H9 (cell line): ENCODE results near the gene XRRA1. TPM values are rescaled to one million over a fixed set of nuclear protein-coding genes. Genes with fewer than 3 reads are reported as not detected.

Experiments used
- DNase-seq: peaks from one replicate; pipeline ENCODE4 v3.0.0-alpha.2; 2017
- H2AFZ ChIP-seq: one replicate; pipeline ENCODE4 v1.6.1; 2013; ENCODE audit warnings: mild to moderate bottlenecking, low read length, control low read depth, moderate library complexity
- H2AK5ac ChIP-seq: 2 replicates; pipeline ENCODE4 v1.6.1; 2013; ENCODE audit warnings: low read length, control low read depth, mixed read lengths; ENCODE audit not compliant: insufficient read length
- H2BK120ac ChIP-seq: one replicate; pipeline ENCODE4 v1.6.1; 2013; ENCODE audit warnings: low read depth, mild to moderate bottlenecking, low read length, control low read depth, inconsistent platforms; ENCODE audit not compliant: poor library complexity, severe bottlenecking
- H2BK12ac ChIP-seq: 2 replicates; pipeline ENCODE4 v1.6.1; 2013; ENCODE audit warnings: low read length, control low read depth, mixed read lengths, low read depth; ENCODE audit not compliant: insufficient read length
- H2BK15ac ChIP-seq: 2 replicates; pipeline ENCODE4 v1.6.1; 2013; ENCODE audit warnings: low read depth, low read length, control low read depth
- H2BK20ac ChIP-seq: one replicate; pipeline ENCODE4 v1.6.1; 2013; ENCODE audit warnings: low read depth, mild to moderate bottlenecking, low read length, control low read depth, inconsistent platforms; ENCODE audit not compliant: poor library complexity, severe bottlenecking
- H2BK5ac ChIP-seq: 2 replicates; pipeline ENCODE4 v1.6.1; 2013; ENCODE audit warnings: low read length, control low read depth, mixed read lengths; ENCODE audit not compliant: insufficient read length
- H3K14ac ChIP-seq: 2 replicates; pipeline ENCODE4 v1.6.1; 2013; ENCODE audit warnings: low read length, control low read depth; ENCODE audit not compliant: insufficient read depth
- H3K18ac ChIP-seq: 2 replicates; pipeline ENCODE4 v1.6.1; 2013; ENCODE audit warnings: low read depth, mild to moderate bottlenecking, mixed read lengths, low read length, control low read depth; ENCODE audit not compliant: insufficient read length
- H3K23ac ChIP-seq: 2 replicates; pipeline ENCODE4 v1.6.1; 2013; ENCODE audit warnings: low read length, control low read depth, mixed read lengths, low read depth; ENCODE audit not compliant: insufficient read length
- H3K23me2 ChIP-seq: 2 replicates; pipeline ENCODE4 v1.6.1; 2013; ENCODE audit warnings: low read depth, mild to moderate bottlenecking, mixed read lengths, low read length, control low read depth; ENCODE audit not compliant: insufficient read length, poor library complexity, severe bottlenecking
- H3K27ac ChIP-seq: 2 replicates; pipeline ENCODE4 v1.5.1; 2013; ENCODE audit warnings: low read length, control low read depth, mixed read lengths, low read depth; ENCODE audit not compliant: insufficient read length
- H3K27me3 ChIP-seq: 2 replicates; pipeline ENCODE4 v1.6.1; 2013; ENCODE audit warnings: low read length, control low read depth, inconsistent platforms; ENCODE audit not compliant: insufficient read depth
- H3K4ac ChIP-seq: 2 replicates; pipeline ENCODE4 v1.6.1; 2013; ENCODE audit warnings: low read depth, mild to moderate bottlenecking, control low read depth, inconsistent platforms, low read length, moderate library complexity
- H3K4me1 ChIP-seq: 2 replicates; pipeline ENCODE4 v1.6.1; 2013; ENCODE audit warnings: low read length, control low read depth, inconsistent platforms; ENCODE audit not compliant: insufficient read depth
- H3K4me2 ChIP-seq: 2 replicates; pipeline ENCODE4 v1.6.1; 2013; ENCODE audit warnings: low read length, control low read depth, mixed read lengths; ENCODE audit not compliant: insufficient read length, insufficient read depth
- H3K56ac ChIP-seq: 2 replicates; pipeline ENCODE4 v1.6.1; 2013; ENCODE audit warnings: low read depth, mild to moderate bottlenecking, mixed read lengths, low read length, control low read depth; ENCODE audit not compliant: insufficient read length
- H3K79me1 ChIP-seq: 2 replicates; pipeline ENCODE4 v1.6.1; 2013; ENCODE audit warnings: low read depth, mild to moderate bottlenecking, moderate library complexity, low read length, control low read depth, inconsistent platforms; ENCODE audit not compliant: insufficient read depth, poor library complexity, severe bottlenecking
- H3K79me2 ChIP-seq: 2 replicates; pipeline ENCODE4 v1.6.1; 2013; ENCODE audit warnings: low read length, control low read depth, inconsistent platforms; ENCODE audit not compliant: insufficient read depth
- H3K9ac ChIP-seq: 2 replicates; pipeline ENCODE4 v1.6.1; 2013; ENCODE audit warnings: low read length, control low read depth, mixed read lengths; ENCODE audit not compliant: insufficient read length; ENCODE audit errors: extremely low read depth
- H3K9me3 ChIP-seq: one replicate; pipeline ENCODE4 v1.6.1; 2013; ENCODE audit warnings: low read depth, low read length, inconsistent platforms; ENCODE audit not compliant: control insufficient read depth
- H3T11ph ChIP-seq: one replicate; pipeline ENCODE4 v1.6.1; 2013; ENCODE audit warnings: mild to moderate bottlenecking, low read length, control low read depth, inconsistent platforms
- H4K20me1 ChIP-seq: one replicate; pipeline ENCODE4 v1.6.1; 2013; ENCODE audit not compliant: control insufficient read depth, insufficient read length, insufficient read depth
- H4K5ac ChIP-seq: 2 replicates; pipeline ENCODE4 v1.6.1; 2013; ENCODE audit warnings: low read depth, mild to moderate bottlenecking, mixed read lengths, low read length, control low read depth; ENCODE audit not compliant: insufficient read length
- H4K8ac ChIP-seq: replicated peaks from 2 replicates; pipeline ENCODE4 v1.6.1; 2013; ENCODE audit warnings: low read length, control low read depth, mixed read lengths, low read depth; ENCODE audit not compliant: insufficient read length
- H4K91ac ChIP-seq: 2 replicates; pipeline ENCODE4 v1.6.1; 2013; ENCODE audit warnings: low read depth, mild to moderate bottlenecking, moderate library complexity, mixed read lengths, low read length, control low read depth; ENCODE audit not compliant: insufficient read length
- H3K27ac Mint-ChIP-seq, 3 experiments: 2 replicates in 2 of 3; 3 replicates in 1 of 3; pipeline ENCODE4 v1.8.0; 2020 to 2021; ENCODE audit warnings: mixed read lengths in 3 of 3, mild to moderate bottlenecking in 1 of 3, moderate library complexity in 1 of 3
- H3K27me3 Mint-ChIP-seq: 2 replicates; pipeline ENCODE4 v1.8.0; 2021; ENCODE audit warnings: low read depth, mild to moderate bottlenecking, moderate library complexity, mixed read lengths
- H3K36me3 Mint-ChIP-seq, 3 experiments: 2 replicates in 2 of 3; 3 replicates in 1 of 3; pipeline ENCODE4 v1.8.0; 2020 to 2021; ENCODE audit warnings: low read depth in 3 of 3, mixed read lengths in 3 of 3; ENCODE audit not compliant: insufficient read depth in 1 of 3
- H3K4me1 Mint-ChIP-seq, 2 experiments: 2 replicates each; pipeline ENCODE4 v1.8.0; 2020; ENCODE audit warnings: mixed read lengths in 2 of 2
- H3K4me3 Mint-ChIP-seq, 2 experiments: 2 replicates in 1 of 2; 3 replicates in 1 of 2; pipeline ENCODE4 v1.8.0; 2020 to 2021; ENCODE audit warnings: mild to moderate bottlenecking in 2 of 2, mixed read lengths in 2 of 2, moderate library complexity in 1 of 2
- H3K9me3 Mint-ChIP-seq, 2 experiments: 2 replicates in 1 of 2; 3 replicates in 1 of 2; pipeline ENCODE4 v1.8.0; 2020; ENCODE audit warnings: mild to moderate bottlenecking in 2 of 2, mixed read lengths in 2 of 2, moderate library complexity in 1 of 2
- total RNA-seq: library from RNA; stranded (reverse); gene quantifications from 2 replicates; pipeline ENCODE4 v1.2.1, GENCODE V29; 2021
- TF ChIP-seq, protein P1 (sequence below): fragments of 200-600 bp; sonication (generic); conservative IDR thresholded peaks from 3 replicates; pipeline ENCODE4 v1.8.0; 2021; ENCODE audit warnings: antibody characterized with exemption, mild to moderate bottlenecking

The XRRA1 gene
- total RNA-seq, 1 experiment from 2014 or later = 4.5 TPM

DNA sequence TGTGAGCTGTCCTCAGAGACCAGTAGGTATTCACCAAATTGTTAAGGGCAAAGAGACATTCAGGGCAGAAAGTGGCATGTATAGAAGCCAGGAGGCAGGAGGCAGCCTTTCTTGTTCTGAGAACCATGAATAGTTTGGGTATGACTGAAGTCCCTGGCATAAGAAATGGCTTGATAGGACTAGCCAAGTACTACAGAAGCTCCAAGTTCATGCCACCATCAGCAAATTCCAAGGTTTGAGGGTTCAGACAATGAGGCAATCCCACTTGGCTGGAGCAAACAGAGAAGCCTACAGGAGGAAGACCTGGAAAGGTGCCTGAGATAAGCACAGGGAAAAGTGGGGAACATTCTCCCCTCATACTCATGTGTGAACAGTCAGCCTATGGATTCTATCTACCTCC, 25.8 kb downstream of the XRRA1 start:
- Histone ChIP-seq H2BK12ac (no peak overlapping the region), H3K27me3 (no peaks in the 10 kb centered on the region), H4K91ac (no peak overlapping the region), H4K5ac (no peak overlapping the region), H3T11ph (no peak overlapping the region), H3K23ac (no peak overlapping the region), H3K9ac (no peak overlapping the region), H3K56ac (no peak overlapping the region), H3K9me3 (no peaks in the 10 kb centered on the region), H2BK120ac (no peak overlapping the region), H3K4me2 (no peak overlapping the region), H3K79me1 (no peaks in the 10 kb centered on the region), H2BK5ac (no peak overlapping the region), H2AFZ (no peak overlapping the region), H2BK15ac (no peak overlapping the region), H2BK20ac (no peak overlapping the region), H3K79me2 (no peaks in the 10 kb centered on the region), H3K18ac (no peak overlapping the region), H4K8ac (no peak overlapping the region), H3K27ac (no peak overlapping the region), H3K4ac (no peak overlapping the region), H3K4me1 (no peaks in the 10 kb centered on the region), H3K14ac (no peak overlapping the region), H3K23me2 (no peaks in the 10 kb centered on the region), H2AK5ac (no peak overlapping the region), H4K20me1 (no peaks in the 10 kb centered on the region)
- TF ChIP-seq, protein P1, sequence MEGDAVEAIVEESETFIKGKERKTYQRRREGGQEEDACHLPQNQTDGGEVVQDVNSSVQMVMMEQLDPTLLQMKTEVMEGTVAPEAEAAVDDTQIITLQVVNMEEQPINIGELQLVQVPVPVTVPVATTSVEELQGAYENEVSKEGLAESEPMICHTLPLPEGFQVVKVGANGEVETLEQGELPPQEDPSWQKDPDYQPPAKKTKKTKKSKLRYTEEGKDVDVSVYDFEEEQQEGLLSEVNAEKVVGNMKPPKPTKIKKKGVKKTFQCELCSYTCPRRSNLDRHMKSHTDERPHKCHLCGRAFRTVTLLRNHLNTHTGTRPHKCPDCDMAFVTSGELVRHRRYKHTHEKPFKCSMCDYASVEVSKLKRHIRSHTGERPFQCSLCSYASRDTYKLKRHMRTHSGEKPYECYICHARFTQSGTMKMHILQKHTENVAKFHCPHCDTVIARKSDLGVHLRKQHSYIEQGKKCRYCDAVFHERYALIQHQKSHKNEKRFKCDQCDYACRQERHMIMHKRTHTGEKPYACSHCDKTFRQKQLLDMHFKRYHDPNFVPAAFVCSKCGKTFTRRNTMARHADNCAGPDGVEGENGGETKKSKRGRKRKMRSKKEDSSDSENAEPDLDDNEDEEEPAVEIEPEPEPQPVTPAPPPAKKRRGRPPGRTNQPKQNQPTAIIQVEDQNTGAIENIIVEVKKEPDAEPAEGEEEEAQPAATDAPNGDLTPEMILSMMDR = no peak
- no peak overlapping the region for H3K4me3 Mint-ChIP-seq
- DNase-seq = no peak
- no peak overlapping the region for H3K27ac Mint-ChIP-seq
- no peaks in the 10 kb centered on the region for H3K9me3 Mint-ChIP-seq
- no peaks in the 10 kb centered on the region for H3K4me1 Mint-ChIP-seq
- H3K36me3 Mint-ChIP-seq = peaks cover 0 to 2% (median 0%) of the 10 kb centered on the region in 3 experiments; a peak in 1 of 7 replicates
- H3K27me3 Mint-ChIP-seq = no peaks in the 10 kb centered on the region
